ENCODE measurements around the gene HSPA12A.

HSPA12A gene

DNA sequence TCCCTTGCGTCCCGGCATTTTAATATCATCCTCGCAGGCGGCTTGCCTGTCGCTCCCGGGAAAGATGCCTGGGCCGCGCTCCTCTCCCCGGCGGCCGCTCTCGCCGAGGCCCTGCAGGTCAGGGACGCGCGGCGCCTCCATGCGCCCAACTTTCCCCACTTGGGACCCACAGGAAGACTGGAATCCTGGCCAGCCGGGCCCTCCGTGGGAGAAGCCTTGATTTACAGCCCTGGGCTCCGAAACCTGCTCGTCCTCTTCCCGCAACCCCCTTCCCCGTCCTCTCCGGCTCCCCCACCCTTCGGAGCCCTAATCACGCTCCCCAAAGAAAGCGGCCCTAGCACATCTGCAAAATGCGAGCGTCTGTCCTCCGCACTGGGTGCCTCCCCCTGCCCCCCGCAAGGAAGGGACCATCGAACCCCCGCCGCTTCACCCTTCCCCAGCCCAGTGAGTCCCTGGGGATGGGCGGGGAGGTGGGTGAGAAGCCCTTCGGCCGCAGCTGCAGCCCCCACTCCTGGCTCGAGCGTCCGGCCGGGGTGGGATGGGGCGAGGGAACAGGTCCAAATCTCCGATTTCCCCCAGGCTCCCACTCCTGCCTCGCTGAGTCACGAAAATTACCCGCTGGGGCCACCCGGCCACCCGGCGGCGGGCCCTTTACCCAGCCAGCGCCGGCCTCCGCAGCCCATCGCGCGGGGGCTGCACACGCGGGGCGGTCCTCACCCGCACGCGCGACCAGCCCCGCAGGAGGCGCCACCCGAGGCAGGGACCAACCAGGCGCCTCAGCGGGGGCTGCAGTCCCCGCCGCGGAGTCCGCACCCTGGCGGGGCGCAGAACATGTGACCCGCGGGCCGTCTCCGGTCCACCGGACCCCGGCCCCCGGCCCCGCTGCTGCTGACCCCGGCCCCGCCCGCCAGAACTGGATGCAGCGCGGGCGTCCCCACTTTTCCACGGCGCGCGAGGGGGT lies 695 bp downstream of the HSPA12A start:
- peak; percentile 6 for DNase-seq

DNA sequence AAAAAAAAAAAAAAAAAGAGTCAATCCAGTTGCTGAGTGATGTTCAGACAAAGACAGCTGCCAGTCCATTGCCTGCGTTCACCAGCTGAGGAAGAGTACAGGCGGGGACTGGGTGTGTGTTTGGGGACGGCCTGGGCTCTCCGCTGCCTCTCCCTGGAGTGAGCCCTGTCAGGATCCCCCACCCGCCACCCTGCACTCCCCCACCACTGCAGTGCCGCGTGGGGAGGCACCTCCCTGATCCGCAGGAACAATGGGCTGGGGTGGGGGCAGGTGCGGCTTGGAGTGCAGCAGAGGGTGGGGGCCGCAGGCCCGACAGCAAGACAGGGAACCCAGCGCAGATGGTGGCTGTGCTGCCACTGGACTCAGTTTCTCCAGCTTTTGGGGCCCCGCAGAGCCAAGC lies 1.4 kb downstream of the HSPA12A start:
- no peak for DNase-seq

GRCh38 chr10:116738339-116738738 lies 4.0 kb downstream of the HSPA12A start:
- no peak for DNase-seq

DNA sequence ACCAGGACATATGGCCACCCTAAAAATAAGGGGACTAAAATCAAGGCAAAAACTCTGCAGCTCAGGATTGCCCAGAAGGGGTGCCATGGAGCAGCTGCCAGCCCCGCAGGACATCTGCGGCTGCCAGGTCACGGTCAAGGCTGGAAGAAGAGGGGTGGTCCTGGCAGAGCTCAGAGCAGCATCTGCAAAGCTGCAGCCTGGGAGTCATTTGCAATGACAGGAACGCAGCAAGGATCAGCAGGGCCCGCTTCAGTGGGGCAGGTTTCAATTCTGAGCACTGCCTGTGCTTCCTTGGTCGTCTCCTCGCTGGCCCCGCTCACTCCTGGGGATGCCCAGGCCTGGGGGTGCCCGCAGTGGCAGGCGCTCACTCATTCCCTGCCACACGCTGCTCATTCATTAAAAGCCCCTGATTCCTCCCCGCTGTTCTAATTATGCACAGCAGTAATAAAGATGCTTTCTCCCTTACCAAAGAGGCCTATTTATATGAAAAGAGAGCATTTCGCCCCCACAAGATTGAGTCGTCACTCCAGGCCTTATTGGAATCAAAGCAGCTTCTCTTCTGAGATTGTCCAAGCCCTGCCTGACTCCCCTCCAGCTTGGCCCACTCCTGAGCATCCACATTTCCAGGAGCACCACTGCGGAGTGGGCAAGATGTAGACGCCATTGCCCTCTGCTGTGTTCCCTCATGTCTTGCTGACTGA lies 4.6 kb downstream of the HSPA12A start:
- no peak for DNase-seq

GRCh38 chr10:116733566-116733965 lies 8.8 kb downstream of the HSPA12A start:
- DNase-seq = no peak

- no peak for DNase-seq
These were observed 9.8 kb downstream of the HSPA12A start for GRCh38 chr10:116732573-116732972.

DNA sequence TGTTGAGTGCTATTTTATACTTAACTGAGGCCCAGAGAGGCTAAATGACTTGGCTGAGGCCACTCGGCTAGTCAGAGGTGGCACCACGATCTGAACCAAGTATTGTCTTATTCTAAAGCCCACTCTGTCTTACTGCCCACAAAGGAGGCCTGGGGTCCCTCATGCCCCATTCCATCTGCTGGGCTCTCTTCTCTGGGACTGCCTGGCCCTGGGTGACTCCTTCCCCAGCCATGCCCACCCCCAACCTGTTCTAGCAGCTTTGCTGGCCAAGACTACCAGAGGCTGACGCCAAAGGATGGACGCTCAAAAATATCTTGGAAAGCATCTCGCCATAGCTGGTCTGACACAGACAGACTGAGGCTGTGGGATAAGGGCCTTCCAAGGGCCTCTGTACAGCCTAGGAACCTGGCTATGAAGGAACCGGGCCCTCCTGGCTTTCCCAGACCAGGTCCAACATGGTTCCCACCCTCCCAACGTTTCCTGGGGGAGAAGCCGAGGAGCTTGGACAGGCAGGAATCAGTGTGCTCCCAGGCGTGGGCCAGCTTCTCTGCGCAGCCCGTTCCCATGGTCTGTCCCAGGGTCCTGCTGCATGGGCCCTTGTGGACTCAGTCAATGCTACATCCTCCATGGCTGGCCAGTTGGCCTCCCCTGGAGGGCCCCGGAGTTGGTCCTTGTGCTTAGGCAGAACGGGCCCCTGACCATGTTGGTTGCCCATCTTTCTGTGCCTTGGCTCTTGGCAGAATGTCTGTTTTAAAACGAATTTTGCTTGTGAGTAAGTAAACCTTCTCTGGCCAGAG lies 11.7 kb downstream of the HSPA12A start:
- DNase-seq = no peak

GRCh38 chr10:116729243-116729642 lies 13.1 kb downstream of the HSPA12A start:
- DNase-seq = no peak

DNA sequence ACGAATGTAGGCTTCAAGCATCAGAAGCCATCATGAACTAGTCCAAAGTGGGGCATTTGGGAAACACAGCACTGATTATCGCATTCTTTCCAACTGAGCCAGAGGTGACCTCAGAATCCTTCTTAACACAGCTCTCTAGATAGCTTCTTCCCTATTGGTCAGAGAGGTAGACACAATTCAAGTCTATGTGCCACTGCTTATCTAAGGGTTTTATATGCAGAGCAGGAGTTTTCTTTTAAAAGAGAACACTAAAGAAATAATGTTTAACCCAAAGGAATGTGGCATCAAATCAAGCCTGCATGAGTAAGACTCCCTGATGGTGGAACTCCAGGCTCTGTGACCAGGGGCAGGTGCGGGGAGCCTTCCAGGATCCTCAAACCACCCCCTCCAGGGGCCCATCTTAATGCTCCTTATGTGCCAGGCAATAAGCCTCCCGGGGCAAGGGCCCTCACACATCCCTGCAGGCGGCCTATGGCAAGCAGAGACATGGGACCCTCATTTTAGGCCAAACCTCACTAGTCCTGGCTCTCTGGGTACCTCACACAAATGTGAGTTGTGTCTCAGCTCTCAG lies 13.8 kb downstream of the HSPA12A start:
- DNase-seq = no peak

GRCh38 chr10:116723428-116724281 lies 18.7 kb downstream of the HSPA12A start:
- no peak for DNase-seq

- DNase-seq = no peak
These were observed 19.5 kb downstream of the HSPA12A start for GRCh38 chr10:116722736-116723427.

GRCh38 chr10:116721547-116722392 lies 20.6 kb downstream of the HSPA12A start:
- no peak for DNase-seq

DNA sequence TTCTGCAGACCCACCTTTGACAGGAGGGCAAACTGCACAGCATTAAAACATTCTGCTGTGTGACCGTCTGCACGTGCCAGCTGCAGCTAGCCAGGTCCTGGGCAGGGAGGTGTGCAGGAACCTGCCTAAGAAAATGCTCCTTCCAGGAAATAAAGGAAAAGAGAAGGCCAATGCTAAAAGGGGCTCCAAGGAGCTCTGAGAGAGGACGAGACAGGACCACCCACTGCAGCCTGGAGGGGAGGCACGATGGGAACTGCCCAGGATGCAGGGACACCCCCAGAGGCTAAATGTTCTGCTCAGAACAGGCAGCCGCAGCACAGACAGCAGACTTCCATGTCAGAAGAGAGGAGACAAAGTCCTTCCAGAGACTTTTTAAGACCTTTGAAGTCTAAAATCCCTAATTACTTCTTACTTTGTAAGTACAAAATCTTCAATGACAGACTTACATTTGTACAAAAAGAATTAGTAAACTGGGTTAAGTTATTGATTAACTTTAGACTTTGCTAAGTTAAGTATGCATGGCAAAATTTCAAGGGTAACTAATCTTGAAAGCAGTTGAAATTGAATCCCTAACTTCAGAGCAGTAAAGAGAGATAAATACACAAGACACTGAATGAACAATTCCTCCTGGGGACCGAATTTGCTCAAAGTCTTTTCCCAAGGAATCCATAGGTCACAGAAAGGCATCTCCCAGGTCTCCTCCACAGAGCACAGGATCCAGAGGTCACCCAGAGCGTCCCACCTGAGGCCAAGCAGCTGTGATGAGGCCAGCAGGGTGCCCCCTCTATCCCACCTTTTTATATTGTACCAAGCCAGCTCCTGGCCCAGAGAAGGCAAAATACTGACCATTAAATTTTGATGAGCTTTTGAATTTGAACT lies 21.5 kb downstream of the HSPA12A start:
- DNase-seq = no peak

- DNase-seq = no peak
These were observed 22.1 kb downstream of the HSPA12A start for GRCh38 chr10:116720241-116720643.

GRCh38 chr10:116719804-116720203 lies 22.6 kb downstream of the HSPA12A start:
- DNase-seq = no peak

- DNase-seq = no peak
These were observed 24.3 kb downstream of the HSPA12A start for GRCh38 chr10:116718058-116718457.

- no peak for DNase-seq
These were observed 26.0 kb downstream of the HSPA12A start for GRCh38 chr10:116716381-116716780.

DNA sequence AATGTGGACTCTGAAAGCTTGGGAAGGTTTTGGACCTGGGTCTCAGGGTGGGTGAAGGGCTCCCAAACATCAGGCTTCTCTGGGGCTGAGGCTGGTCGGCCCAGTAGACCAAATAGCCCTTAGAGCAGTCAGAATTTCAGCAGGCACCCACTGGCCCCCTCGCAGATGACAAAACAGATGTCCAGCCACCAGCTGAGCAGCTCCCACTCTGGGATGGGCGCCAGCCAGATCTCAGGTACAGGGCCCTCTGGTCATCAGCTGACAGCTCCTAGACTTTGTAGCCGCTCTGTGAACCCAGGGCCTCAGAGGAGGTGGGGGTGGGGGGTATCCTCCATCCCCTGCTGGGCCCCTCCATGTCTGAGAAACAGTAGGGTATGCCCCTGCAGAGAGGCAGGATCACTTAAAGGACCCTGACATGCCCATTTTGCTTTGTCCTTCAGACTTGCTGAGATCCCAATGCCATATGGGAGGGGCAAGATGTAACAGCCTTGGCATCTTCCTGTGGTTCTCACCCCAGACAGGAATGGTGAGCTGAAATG lies 26.5 kb downstream of the HSPA12A start:
- DNase-seq = no peak

- no peak for DNase-seq
These were observed 27.0 kb downstream of the HSPA12A start for GRCh38 chr10:116715341-116715740.

All from stimulated activated CD4-positive, alpha-beta T cell treated with anti-CD3 and anti-CD28 coated beads, Interleukin-4, amount 100 ng/mL, for 1 hour (primary cell).